ENCODE measurements around the gene SLC2A14.

Gene SLC2A14

DNA sequence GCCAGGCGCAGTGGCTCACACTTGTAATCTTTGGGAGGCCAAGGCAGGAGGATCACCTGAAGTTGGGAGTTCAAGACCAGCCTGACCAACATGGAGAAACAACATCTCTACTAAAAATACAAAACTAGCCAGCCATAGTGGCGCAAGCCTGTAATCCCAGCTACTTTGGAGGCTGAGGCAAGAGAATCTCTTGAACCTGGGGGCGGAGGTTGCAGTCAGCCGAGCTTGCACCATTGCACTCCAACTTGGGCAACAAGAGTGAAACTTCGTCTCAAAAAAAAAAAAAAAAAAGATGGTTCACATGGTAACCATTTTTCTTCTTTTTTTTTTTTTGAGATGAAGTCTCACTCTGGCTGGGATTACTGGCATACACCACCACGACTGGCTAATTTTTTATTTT, 35.3 kb downstream of the SLC2A14 start:
- peaks cover 2% of the 10 kb centered on the region for H3K4me1 ChIP-seq (ENCODE audit: insufficient read depth, low read length, poor library complexity, severe bottlenecking)
- H3K9ac ChIP-seq (ENCODE audit: low read depth, low read length, poor library complexity, severe bottlenecking), result no peak overlapping the region
- H4K20me1 ChIP-seq (ENCODE audit: insufficient read depth, low read length, poor library complexity, severe bottlenecking), result no peaks in the 10 kb centered on the region
- H3K27me3 ChIP-seq (ENCODE audit: insufficient read depth, low read length, poor library complexity, severe bottlenecking), result no peaks in the 10 kb centered on the region
- TF ChIP-seq EZH2phosphoT487 (IDR thresholded peaks at IDR 0.05; ENCODE audit: borderline replicate concordance), result no peak
- TF ChIP-seq, protein P1, sequence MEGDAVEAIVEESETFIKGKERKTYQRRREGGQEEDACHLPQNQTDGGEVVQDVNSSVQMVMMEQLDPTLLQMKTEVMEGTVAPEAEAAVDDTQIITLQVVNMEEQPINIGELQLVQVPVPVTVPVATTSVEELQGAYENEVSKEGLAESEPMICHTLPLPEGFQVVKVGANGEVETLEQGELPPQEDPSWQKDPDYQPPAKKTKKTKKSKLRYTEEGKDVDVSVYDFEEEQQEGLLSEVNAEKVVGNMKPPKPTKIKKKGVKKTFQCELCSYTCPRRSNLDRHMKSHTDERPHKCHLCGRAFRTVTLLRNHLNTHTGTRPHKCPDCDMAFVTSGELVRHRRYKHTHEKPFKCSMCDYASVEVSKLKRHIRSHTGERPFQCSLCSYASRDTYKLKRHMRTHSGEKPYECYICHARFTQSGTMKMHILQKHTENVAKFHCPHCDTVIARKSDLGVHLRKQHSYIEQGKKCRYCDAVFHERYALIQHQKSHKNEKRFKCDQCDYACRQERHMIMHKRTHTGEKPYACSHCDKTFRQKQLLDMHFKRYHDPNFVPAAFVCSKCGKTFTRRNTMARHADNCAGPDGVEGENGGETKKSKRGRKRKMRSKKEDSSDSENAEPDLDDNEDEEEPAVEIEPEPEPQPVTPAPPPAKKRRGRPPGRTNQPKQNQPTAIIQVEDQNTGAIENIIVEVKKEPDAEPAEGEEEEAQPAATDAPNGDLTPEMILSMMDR (conservative IDR thresholded peaks at IDR 0.05; ENCODE audit: low read length), result no peak
- H3F3A ChIP-seq (ENCODE audit: low read depth), result no peaks in the 10 kb centered on the region
- H3K4me3 ChIP-seq (ENCODE audit: low read length, poor library complexity, severe bottlenecking), result no peak overlapping the region
- no peak overlapping the region for H3K4me2 ChIP-seq (ENCODE audit: low read depth, low read length, poor library complexity, severe bottlenecking)
- no peaks in the 10 kb centered on the region for H3K9me2 ChIP-seq (replicated peaks; ENCODE audit: low read depth, low read length)
- H3K36me3 ChIP-seq (ENCODE audit: insufficient read depth, low read length), result no peaks in the 10 kb centered on the region
- H3K79me2 ChIP-seq (ENCODE audit: insufficient read depth, low read length), result no peaks in the 10 kb centered on the region
- no peaks in the 10 kb centered on the region for H3K9me3 ChIP-seq (ENCODE audit: insufficient read depth, low read depth, low read length)
- H2AFZ ChIP-seq (ENCODE audit: low read length), result no peak overlapping the region

DNA sequence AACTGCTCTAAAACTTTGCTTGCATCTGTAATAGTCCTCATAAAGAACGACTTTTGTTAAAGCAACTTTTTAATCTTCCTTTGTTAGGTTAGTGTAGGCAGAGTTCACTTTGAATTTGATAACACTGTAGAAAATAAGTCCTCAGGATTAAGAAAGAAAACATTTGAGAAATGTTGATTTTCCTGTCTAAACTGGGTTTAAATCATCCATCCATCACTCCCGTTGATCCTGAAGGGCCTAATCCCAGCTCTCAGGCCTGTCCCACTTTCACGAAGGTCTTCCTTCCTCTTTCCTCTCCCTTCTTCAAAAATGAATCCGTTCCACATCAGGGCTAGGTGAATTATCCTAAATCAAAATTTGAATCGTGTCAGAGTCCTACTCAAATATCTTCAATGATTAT, 36.9 kb downstream of the SLC2A14 start:
- Histone ChIP-seq H3K36me3 (ENCODE audit: insufficient read depth, low read length) (no peaks in the 10 kb centered on the region), H3K9me2 (replicated peaks; ENCODE audit: low read depth, low read length) (no peaks in the 10 kb centered on the region), H3K9ac (ENCODE audit: low read depth, low read length, poor library complexity, severe bottlenecking) (no peak overlapping the region), H4K20me1 (ENCODE audit: insufficient read depth, low read length, poor library complexity, severe bottlenecking) (no peaks in the 10 kb centered on the region), H2AFZ (ENCODE audit: low read length) (no peak overlapping the region), H3K4me2 (ENCODE audit: low read depth, low read length, poor library complexity, severe bottlenecking) (no peak overlapping the region), H3K4me1 (ENCODE audit: insufficient read depth, low read length, poor library complexity, severe bottlenecking) (peaks cover 3% of the 10 kb centered on the region), H3K79me2 (ENCODE audit: insufficient read depth, low read length) (no peaks in the 10 kb centered on the region), H3K9me3 (ENCODE audit: insufficient read depth, low read depth, low read length) (no peaks in the 10 kb centered on the region), H3K27me3 (ENCODE audit: insufficient read depth, low read length, poor library complexity, severe bottlenecking) (no peaks in the 10 kb centered on the region), H3F3A (ENCODE audit: low read depth) (no peaks in the 10 kb centered on the region), H3K4me3 (ENCODE audit: low read length, poor library complexity, severe bottlenecking) (no peak overlapping the region)
- TF ChIP-seq, protein P1 (conservative IDR thresholded peaks at IDR 0.05; ENCODE audit: low read length), result no peak
- no peak for TF ChIP-seq EZH2phosphoT487 (IDR thresholded peaks at IDR 0.05; ENCODE audit: borderline replicate concordance)

DNA sequence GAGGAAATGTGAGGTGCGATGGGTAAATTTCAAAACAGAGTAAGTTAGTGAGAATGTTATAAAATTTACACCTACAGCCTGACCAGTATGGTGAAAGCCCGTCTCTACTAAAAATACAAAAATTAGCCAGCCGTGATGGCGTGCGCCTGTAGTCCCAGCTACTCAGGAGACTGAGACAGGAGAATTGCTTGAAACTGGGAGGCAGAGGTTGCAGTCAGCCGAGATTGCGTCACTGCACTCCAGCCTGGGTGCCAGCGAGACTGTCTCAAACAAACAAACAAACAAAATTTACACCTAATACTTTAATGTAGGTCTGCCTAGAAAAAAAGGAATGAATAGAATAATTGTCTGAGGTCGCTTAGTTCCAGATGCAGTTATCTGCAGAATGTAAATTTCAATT, 37.6 kb downstream of the SLC2A14 start:
- Histone ChIP-seq H3K4me2 (ENCODE audit: low read depth, low read length, poor library complexity, severe bottlenecking) (no peak overlapping the region), H2AFZ (ENCODE audit: low read length) (no peak overlapping the region), H3F3A (ENCODE audit: low read depth) (no peaks in the 10 kb centered on the region), H3K9me3 (ENCODE audit: insufficient read depth, low read depth, low read length) (no peaks in the 10 kb centered on the region), H3K27me3 (ENCODE audit: insufficient read depth, low read length, poor library complexity, severe bottlenecking) (no peaks in the 10 kb centered on the region), H3K36me3 (ENCODE audit: insufficient read depth, low read length) (no peaks in the 10 kb centered on the region), H3K4me1 (ENCODE audit: insufficient read depth, low read length, poor library complexity, severe bottlenecking) (peaks cover 3% of the 10 kb centered on the region), H3K79me2 (ENCODE audit: insufficient read depth, low read length) (no peaks in the 10 kb centered on the region), H4K20me1 (ENCODE audit: insufficient read depth, low read length, poor library complexity, severe bottlenecking) (no peaks in the 10 kb centered on the region), H3K4me3 (ENCODE audit: low read length, poor library complexity, severe bottlenecking) (no peak overlapping the region), H3K9ac (ENCODE audit: low read depth, low read length, poor library complexity, severe bottlenecking) (no peak overlapping the region), H3K9me2 (replicated peaks; ENCODE audit: low read depth, low read length) (no peaks in the 10 kb centered on the region)
- no peak for TF ChIP-seq EZH2phosphoT487 (IDR thresholded peaks at IDR 0.05; ENCODE audit: borderline replicate concordance)
- TF ChIP-seq, protein P1 (conservative IDR thresholded peaks at IDR 0.05; ENCODE audit: low read length), result no peak

All from Loucy (cell line).